DMS 273 (cell line): ENCODE data around the gene MSANTD3.
"Not testable (repeated sequence)": the region's sequence is repeated elsewhere in the genome, so short reads cannot be mapped to it uniquely, and the experiment has no call there.

ENCODE experiments used
- DNase-seq: peaks from one replicate; lab custom pipeline; 2025; ENCODE audit not compliant: unreplicated experiment; lab: John Stamatoyannopoulos, UW

MSANTD3 gene

GRCh38 chr9:100426530-100427365, at the start of gene MSANTD3:
Gene MSANTD3, plus strand, starts transcription at chr9:100427143. Its CDS starts 14,796 bp downstream, at chr9:100441939.
- peak; percentile 84 for DNase-seq

GRCh38 chr9:100379862-100380261, 47.1 kb upstream of the MSANTD3 start:
- no peak for DNase-seq

GRCh38 chr9:100392989-100393388, 34.0 kb upstream of the MSANTD3 start:
- DNase-seq = not testable (repeated sequence)

GRCh38 chr9:100394032-100394695, 32.8 kb upstream of the MSANTD3 start:
- no peak for DNase-seq

GRCh38 chr9:100394816-100395215, 32.1 kb upstream of the MSANTD3 start:
- no peak for DNase-seq

GRCh38 chr9:100396769-100397168, 30.2 kb upstream of the MSANTD3 start:
- no peak for DNase-seq

GRCh38 chr9:100397529-100398266, 29.2 kb upstream of the MSANTD3 start:
- peak; percentile 50 for DNase-seq

- no peak for DNase-seq
Observed at GRCh38 chr9:100401042-100401441, 25.9 kb upstream of the MSANTD3 start.

- DNase-seq = no peak
Observed at GRCh38 chr9:100406962-100407361, 20.0 kb upstream of the MSANTD3 start.

GRCh38 chr9:100408546-100409175, 18.3 kb upstream of the MSANTD3 start:
- peak; percentile 36 for DNase-seq

GRCh38 chr9:100409176-100409556, 17.8 kb upstream of the MSANTD3 start:
- no peak for DNase-seq

- peak; percentile 98 for DNase-seq
Observed at GRCh38 chr9:100411472-100412283, 15.3 kb upstream of the MSANTD3 start.

- no peak for DNase-seq
Observed at GRCh38 chr9:100413839-100414420, 13.0 kb upstream of the MSANTD3 start.

GRCh38 chr9:100417815-100418214, 9.1 kb upstream of the MSANTD3 start:
- DNase-seq = no peak

GRCh38 chr9:100419166-100419565, 7.8 kb upstream of the MSANTD3 start:
- no peak for DNase-seq

GRCh38 chr9:100421116-100421515, 5.8 kb upstream of the MSANTD3 start:
- not testable (repeated sequence) for DNase-seq

- DNase-seq = no peak
Observed at GRCh38 chr9:100425758-100426157, 1.2 kb upstream of the MSANTD3 start.

GRCh38 chr9:100426189-100426529, 784 bp upstream of the MSANTD3 start:
- DNase-seq = peak; percentile 52

GRCh38 chr9:100427366-100428263, 672 bp downstream of the MSANTD3 start:
- peak; percentile 81 for DNase-seq
